Right lobe of liver (tissue), 6 donors: Measurements from ENCODE around the gene JAZF1. TPM values are rescaled to one million over a fixed set of nuclear protein-coding genes. Genes with fewer than 3 reads are reported as not detected.

Source experiments
- ATAC-seq, 4 donors: fragments of 200-7000 bp; cut with Tn5 transposase; one replicate each; pipeline ENCODE4 v1.9.1; 2020; ENCODE audit warnings: mild to moderate bottlenecking in 4 of 4, moderate library complexity in 4 of 4
- DNase-seq, 3 donors: peaks; one replicate each; pipeline ENCODE4 v3.0.0-alpha.2; 2020
- H3K27ac ChIP-seq, 3 donors: fragments of 200-600 bp; one replicate each; pipeline ENCODE4 v1.8.0; 2022
- H3K27me3 ChIP-seq, 2 donors: fragments of 200-600 bp; one replicate each; pipeline ENCODE4 v1.8.0; 2022
- H3K36me3 ChIP-seq, 4 donors: fragments of 200-600 bp; sonication (generic) in 1 of 4; one replicate each; pipeline versions ENCODE4 v1.5.1 to v1.8.0; 2017 to 2022; ENCODE audit warnings: control low read depth in 1 of 4
- H3K4me1 ChIP-seq, 4 donors: fragments of 200-600 bp; sonication (generic) in 1 of 4; one replicate each; pipeline versions ENCODE4 v1.5.1 to v1.8.0; 2017 to 2022; ENCODE audit warnings: control low read depth in 1 of 4
- H3K4me3 ChIP-seq, 3 donors: fragments of 200-600 bp; one replicate each; pipeline ENCODE4 v1.8.0; 2022
- H3K9me3 ChIP-seq, 4 donors: fragments of 200-600 bp; sonication (generic) in 1 of 4; one replicate each; pipeline versions ENCODE4 v1.5.1 to v1.8.0; 2017 to 2022; ENCODE audit warnings: control low read depth in 1 of 4
- CTCF ChIP-seq, 4 donors: fragments of 200-600 bp in 3 of 4; fragments of 450-650 bp in 1 of 4; IDR thresholded peaks; one replicate each; pipeline versions ENCODE4 v1.5.1 to v1.8.0; 2016 to 2022; ENCODE audit warnings: antibody characterized with exemption in 4 of 4, mild to moderate bottlenecking in 2 of 4
- POLR2A ChIP-seq: fragments of 450-650 bp; IDR thresholded peaks from one replicate; pipeline ENCODE4 v1.6.1; 2017; ENCODE audit warnings: antibody characterized with exemption, mild to moderate bottlenecking
- WGBS: methylation state at CpG from one replicate; pipeline ENCODE4 v1.1.6; 2018; ENCODE audit warnings: low coverage, low lambda C conversion rate; ENCODE audit not compliant: insufficient coverage; ENCODE audit errors: missing lambda C conversion rate; 5-methylcytosine and 5-hydroxymethylcytosine counted together
- intact Hi-C, 2 donors: fragments of 100-400 bp; cut with DNase I; formaldehyde crosslinking; loops; one replicate each; pipeline versions ENCODE4 v1.11.2 to v1.14.1; 2022
- total RNA-seq, 6 experiments: library from RNA; depleted of rRNA in 2 of 6; stranded (reverse); fragments of >200 nt in 2 of 6; fragmentation: NEBNext Ultra II Directional in 3 of 6; extraction: Animal tissue kit (Norgen Biotek cat#: 25700) in 3 of 6; gene quantifications; one replicate each; pipeline versions ENCODE4 v1.1.0 to v1.2.4, GENCODE V29; 2016 to 2023
- donor health status: DM: no; HTN: yes; CAD: no.
- donor health status: DM: no; HTN: no; CAD: no.
- donor health status: DM: no; HTN: no; CAD: no.
- donor health status: DM: no; HTN: yes; CAD: no.
- donor health status: DM: no; HTN: yes; CAD: no.

Gene JAZF1
- total RNA-seq, 6 experiments from 2014 or later: 4.8 to 20.9 (median 6.9) TPM

GRCh38 chr7:27952456-27953285 is 227.9 kb downstream of the JAZF1 start:
- Histone ChIP-seq H3K4me1 (no peaks in the 10 kb centered on the region), H3K36me3 (no peaks in the 10 kb centered on the region), H3K27me3 (no peaks in the 10 kb centered on the region), H3K27ac (no peak overlapping the region), H3K4me3 (no peak overlapping the region), H3K9me3 (no peaks in the 10 kb centered on the region)
- TF ChIP-seq CTCF (IDR thresholded peaks at IDR 0.05) (no peak), POLR2A (no peak)
- intact Hi-C loops: no loop called here
- no peak for DNase-seq
- WGBS: 97% methylated on average over 2 of the region's 3 CpGs
- no peak for ATAC-seq

- ATAC-seq: no peak
- H3K27ac ChIP-seq: no peak overlapping the region
- no peaks in the 10 kb centered on the region for H3K9me3 ChIP-seq
- TF ChIP-seq POLR2A: no peak
- no peak for TF ChIP-seq CTCF (IDR thresholded peaks at IDR 0.05)
- no peak for DNase-seq
- H3K4me3 ChIP-seq: no peak overlapping the region
- no peaks in the 10 kb centered on the region for H3K27me3 ChIP-seq
- WGBS: 71% methylated on average over 3 of the region's 3 CpGs
- no peaks in the 10 kb centered on the region for H3K36me3 ChIP-seq
- H3K4me1 ChIP-seq: no peaks in the 10 kb centered on the region
- intact Hi-C loops: no loop called here
Measured at GRCh38 chr7:27950123-27950522, 230.5 kb downstream of the JAZF1 start.

- Histone ChIP-seq H3K4me1 (no peaks in the 10 kb centered on the region), H3K27me3 (no peaks in the 10 kb centered on the region), H3K27ac (no peak overlapping the region), H3K36me3 (no peaks in the 10 kb centered on the region), H3K9me3 (no peaks in the 10 kb centered on the region), H3K4me3 (no peak overlapping the region)
- 91% methylated on average over 3 of the region's 3 CpGs for WGBS
- no peak for TF ChIP-seq CTCF (IDR thresholded peaks at IDR 0.05)
- no peak for TF ChIP-seq POLR2A
- DNase-seq (no peak), ATAC-seq (no peak)
- intact Hi-C loops: no loop called here
Measured at GRCh38 chr7:27948861-27949260, 231.7 kb downstream of the JAZF1 start.

GRCh38 chr7:27947586-27948278 is 232.9 kb downstream of the JAZF1 start:
- intact Hi-C loops: no loop called here
- no peaks in the 10 kb centered on the region for H3K4me1 ChIP-seq
- ATAC-seq: no peak
- no peaks in the 10 kb centered on the region for H3K9me3 ChIP-seq
- no peak overlapping the region for H3K27ac ChIP-seq
- no peaks in the 10 kb centered on the region for H3K27me3 ChIP-seq
- TF ChIP-seq CTCF (IDR thresholded peaks at IDR 0.05): no peak
- TF ChIP-seq POLR2A: no peak
- no peak for DNase-seq
- WGBS: 79% methylated on average over 6 of the region's 7 CpGs
- no peak overlapping the region for H3K4me3 ChIP-seq
- no peaks in the 10 kb centered on the region for H3K36me3 ChIP-seq
